ENCODE results near the gene CAPN7.

Gene CAPN7

DNA sequence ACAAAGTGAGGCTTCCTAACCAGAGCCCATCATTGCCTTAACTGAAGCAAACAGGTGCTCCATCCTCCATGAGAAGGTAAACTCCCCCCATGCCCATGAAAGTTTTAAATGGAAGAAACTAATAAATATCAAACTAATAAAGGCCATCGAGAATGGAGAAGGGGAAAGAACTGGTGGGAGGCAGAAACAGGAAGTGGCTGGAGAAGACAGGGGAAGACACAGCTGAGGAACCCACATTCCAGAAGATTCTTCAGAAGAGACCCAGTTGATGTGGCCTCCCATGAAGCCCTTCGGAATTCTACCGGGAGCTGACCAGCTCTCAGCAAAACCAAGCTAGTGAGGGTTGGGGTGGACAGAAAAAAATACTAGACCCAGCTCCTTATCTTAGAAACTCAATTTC is 84.7 kb downstream of the CAPN7 start:
- DNase-seq (ENCODE audit: extremely low read depth, low read depth): no peak
- no peak for TF ChIP-seq CTCF (IDR thresholded peaks at IDR 0.05; ENCODE audit: low read depth, low read length)

- no peak for DNase-seq (ENCODE audit: extremely low read depth, low read depth)
- TF ChIP-seq CTCF (IDR thresholded peaks at IDR 0.05; ENCODE audit: low read depth, low read length): no peak
Observed at GRCh38 chr3:15291589-15292541, 85.8 kb downstream of the CAPN7 start.

DNA sequence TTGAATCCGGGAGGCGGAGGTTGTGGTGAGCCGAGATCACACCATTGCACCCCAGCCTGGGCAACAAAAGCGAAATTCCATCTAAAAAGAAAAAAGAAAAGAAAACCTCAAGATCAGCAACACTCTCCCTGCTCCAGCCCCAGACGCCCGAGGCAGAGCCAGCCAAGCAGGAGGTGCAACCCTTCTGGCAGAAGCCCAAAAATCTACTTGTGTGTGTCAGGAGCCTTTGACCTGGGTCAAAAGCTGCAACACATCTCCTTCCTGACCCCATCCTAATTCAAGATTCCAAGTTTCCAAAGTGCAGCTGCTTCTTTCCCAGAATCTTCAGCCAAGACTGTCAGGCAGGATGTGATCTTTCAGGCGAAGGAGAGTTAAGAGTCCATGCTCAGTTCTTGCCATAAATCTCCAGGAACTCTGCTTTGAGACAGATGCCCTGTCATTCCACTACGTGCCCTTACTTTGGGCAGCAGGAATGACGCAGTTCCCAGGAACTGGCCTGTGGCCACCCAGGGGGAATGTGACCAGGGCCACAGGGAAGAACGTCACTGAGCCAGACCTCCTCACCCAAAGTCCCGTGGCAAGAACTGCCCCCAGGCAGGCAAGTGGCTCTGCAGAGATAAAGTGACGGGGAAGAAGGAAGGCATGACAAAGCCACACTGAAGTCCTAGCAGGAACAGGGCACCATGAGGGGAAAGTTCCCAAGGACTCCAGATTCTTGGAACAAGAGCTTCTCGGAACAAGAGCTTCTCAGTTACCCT is 86.9 kb downstream of the CAPN7 start:
- no peak for TF ChIP-seq CTCF (IDR thresholded peaks at IDR 0.05; ENCODE audit: low read depth, low read length)
- no peak for DNase-seq (ENCODE audit: extremely low read depth, low read depth)

DNA sequence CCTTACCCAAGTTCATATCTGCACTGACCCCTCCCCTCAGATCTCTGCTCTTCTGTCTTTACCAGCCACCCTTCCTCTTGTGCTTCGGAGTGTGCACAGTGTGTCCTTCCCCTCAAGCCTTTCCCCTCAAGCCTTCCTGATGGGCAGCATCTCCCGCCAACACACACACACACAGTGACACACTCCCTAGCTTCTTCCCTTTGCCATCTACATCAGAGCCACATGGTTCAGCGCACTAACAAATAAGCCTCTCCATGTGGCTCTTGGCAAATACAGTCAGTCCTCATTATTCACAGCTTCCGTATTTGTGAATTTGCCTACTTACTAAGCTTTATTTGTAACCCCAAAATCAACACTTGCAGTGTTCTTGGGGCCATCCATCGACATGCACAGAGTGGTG is 88.9 kb downstream of the CAPN7 start:
- TF ChIP-seq CTCF (IDR thresholded peaks at IDR 0.05; ENCODE audit: low read depth, low read length): no peak
- DNase-seq (ENCODE audit: extremely low read depth, low read depth): no peak

DNA sequence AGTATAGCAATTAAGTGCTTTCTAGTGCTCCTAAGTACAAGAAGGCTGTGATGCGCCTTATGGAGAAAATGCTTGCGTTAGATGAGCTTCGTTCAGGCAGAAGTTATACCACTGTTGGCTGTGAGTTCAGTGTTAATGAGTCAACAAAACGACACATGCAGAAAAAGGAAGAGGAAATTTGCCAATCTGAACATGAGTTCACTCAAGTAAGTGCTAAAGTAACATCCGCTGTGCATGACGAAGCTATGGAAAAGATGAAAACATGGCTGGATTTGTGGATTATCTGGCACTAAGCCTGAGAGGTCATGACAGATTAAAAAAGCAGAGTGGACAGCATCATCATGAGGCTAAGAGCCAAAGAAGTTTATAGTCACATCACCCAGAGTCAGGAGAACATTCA is 89.5 kb downstream of the CAPN7 start:
- no peak for DNase-seq (ENCODE audit: extremely low read depth, low read depth)
- no peak for TF ChIP-seq CTCF (IDR thresholded peaks at IDR 0.05; ENCODE audit: low read depth, low read length)

GRCh38 chr3:15297608-15298350 is 91.7 kb downstream of the CAPN7 start:
- TF ChIP-seq CTCF (IDR thresholded peaks at IDR 0.05; ENCODE audit: low read depth, low read length): no peak
- no peak for DNase-seq (ENCODE audit: extremely low read depth, low read depth)
